ENCODE data around the gene RARA.
"Not testable (repeated sequence)": the region's sequence is repeated elsewhere in the genome, so short reads cannot be mapped to it uniquely, and the experiment has no call there.

Gene RARA

DNA sequence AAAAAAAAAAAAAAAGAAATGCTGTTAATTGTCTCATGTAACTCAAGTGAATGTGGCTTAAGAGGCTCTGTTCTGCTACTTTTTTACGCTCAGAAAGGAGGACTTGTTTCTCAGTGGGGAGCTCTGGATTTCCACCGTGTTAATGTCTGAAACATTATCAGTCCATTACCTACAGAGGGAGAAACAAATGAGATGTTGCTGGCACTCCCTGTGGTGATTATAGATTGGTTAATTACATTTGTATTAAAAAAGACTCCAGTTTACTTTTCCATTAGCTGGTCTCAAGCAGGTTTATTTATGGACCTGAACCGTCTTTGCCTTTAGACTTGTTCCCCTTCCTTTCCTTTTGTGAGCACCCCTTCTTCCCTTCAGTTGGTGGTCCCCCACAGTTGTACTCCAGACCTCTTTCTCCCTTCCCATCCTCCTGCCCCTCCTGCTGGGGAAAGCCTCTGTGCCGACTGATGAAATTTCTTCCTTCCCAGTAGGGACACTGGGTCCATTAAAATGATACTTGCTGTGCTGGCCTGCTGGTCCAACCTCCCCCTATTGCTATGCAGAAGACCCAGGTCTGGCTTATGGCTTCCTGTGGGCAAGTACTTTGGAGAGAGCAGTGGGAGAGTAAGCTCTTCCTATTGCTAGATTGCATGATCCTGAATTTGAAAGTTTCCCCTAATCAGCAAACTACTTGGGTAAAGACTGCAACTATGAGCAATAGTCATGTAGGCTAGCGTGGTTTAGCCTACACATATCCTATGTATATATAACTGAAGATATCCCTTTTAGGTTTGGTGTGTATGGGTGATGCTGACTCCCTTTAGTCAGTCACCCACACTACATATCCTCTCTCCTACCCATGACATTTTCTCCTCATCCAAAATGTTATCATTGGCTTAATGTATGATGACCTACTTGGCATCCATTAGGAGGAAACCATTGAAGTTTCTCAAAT is 13.2 kb upstream of the RARA start:
- TF ChIP-seq CTCF (IDR thresholded peaks at IDR 0.05; ENCODE audit: insufficient read depth, low read depth, low read length, missing control alignments), result no peak
- H3K4me3 ChIP-seq (ENCODE audit: low read length), result no peak overlapping the region
- no peak for DNase-seq (ENCODE audit: low read depth)

DNA sequence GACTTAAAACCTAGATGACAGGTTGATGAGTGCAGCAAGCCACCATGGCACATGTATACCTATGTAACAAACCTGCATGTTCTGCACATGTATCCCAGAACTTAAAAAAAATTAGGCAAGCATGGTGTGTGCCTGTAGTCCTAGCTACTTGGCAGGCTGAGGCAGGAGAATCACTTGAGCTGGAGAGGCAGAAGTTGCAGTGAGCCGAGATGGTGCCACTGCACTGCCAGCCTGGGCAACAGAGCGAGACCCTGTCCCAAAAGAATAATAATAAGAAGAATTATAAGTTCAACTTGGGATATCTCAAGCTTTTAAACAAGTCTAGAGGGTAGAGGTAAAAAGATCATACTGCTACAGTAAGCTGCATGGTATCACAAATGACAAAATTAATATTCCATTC is 11.5 kb upstream of the RARA start:
- no peak for TF ChIP-seq CTCF (IDR thresholded peaks at IDR 0.05; ENCODE audit: insufficient read depth, low read depth, low read length, missing control alignments)
- H3K4me3 ChIP-seq (ENCODE audit: low read length), result no peak overlapping the region
- DNase-seq (ENCODE audit: low read depth), result no peak

DNA sequence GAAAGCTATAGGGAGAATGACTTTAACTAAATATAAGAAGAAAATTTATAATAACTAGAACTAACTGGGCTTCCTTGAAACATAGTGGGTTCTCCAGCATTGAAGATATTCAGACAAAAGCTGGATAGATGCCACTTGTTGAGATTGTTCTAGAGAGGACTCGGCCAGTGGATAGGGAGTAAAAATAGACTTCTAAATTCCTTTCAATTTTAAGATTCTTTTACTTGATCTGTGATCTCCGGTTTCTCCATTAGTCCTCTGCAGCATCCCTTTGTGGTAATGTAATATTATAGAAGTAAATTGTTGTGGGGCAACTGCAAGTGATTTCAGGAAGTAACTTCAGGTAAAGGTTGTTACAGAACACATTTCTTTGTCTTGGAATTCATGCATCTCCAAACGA is 10.3 kb upstream of the RARA start:
- DNase-seq (ENCODE audit: low read depth), result no peak
- TF ChIP-seq CTCF (IDR thresholded peaks at IDR 0.05; ENCODE audit: insufficient read depth, low read depth, low read length, missing control alignments), result no peak
- no peak overlapping the region for H3K4me3 ChIP-seq (ENCODE audit: low read length)

DNA sequence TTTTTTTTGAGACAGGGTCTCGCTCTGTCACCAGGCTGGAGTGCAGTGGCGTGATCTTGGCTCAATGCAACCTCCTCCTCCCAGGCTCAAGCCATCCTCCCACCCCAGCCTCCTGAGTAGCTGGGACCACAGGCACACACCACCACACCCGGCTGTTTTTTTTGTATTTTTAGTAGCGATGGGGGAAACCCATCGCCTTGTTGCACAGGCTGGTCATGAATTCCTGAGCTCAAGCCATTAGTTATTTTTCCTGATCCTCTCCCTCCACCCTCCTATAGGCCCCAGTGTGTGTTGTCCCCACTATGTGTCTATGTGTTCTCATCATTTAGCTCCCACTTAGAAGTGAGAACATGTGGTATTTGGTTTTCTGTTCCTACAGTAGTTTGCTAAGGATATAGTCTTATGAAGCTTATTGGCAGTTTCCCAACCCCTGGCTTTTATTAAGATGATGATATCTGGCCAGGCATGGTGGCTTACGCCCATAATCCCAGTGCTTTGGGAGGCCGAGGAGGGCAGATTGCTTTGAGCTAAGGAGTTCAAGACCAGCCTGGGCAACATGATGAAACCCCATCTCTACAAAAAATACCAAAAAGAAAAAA is 9.7 kb upstream of the RARA start:
- H3K4me3 ChIP-seq (ENCODE audit: low read length); DNase-seq (ENCODE audit: low read depth): not testable (repeated sequence)

- peak; percentile 43 for DNase-seq (ENCODE audit: low read depth)
- TF ChIP-seq CTCF (IDR thresholded peaks at IDR 0.05; ENCODE audit: insufficient read depth, low read depth, low read length, missing control alignments), result peak; percentile 33
- H3K4me3 ChIP-seq (ENCODE audit: low read length), result no peak overlapping the region
Observed at GRCh38 chr17:40301315-40301714, 7.7 kb upstream of the RARA start.

GRCh38 chr17:40303009-40303657 is 5.8 kb upstream of the RARA start:
- peak; percentile 70 for DNase-seq (ENCODE audit: low read depth)
- H3K4me3 ChIP-seq (ENCODE audit: low read length), result no peak overlapping the region
- TF ChIP-seq CTCF (IDR thresholded peaks at IDR 0.05; ENCODE audit: insufficient read depth, low read depth, low read length, missing control alignments), result peak; percentile 73

Data from epithelial cell of esophagus (primary cell).